ENCODE measurements around the gene ZDHHC21. TPM values are rescaled to one million over a fixed set of nuclear protein-coding genes. Genes with fewer than 3 reads are reported as not detected.

Gene ZDHHC21
- total RNA-seq, 1 experiment from 2014 or later, result 3.4 TPM

DNA sequence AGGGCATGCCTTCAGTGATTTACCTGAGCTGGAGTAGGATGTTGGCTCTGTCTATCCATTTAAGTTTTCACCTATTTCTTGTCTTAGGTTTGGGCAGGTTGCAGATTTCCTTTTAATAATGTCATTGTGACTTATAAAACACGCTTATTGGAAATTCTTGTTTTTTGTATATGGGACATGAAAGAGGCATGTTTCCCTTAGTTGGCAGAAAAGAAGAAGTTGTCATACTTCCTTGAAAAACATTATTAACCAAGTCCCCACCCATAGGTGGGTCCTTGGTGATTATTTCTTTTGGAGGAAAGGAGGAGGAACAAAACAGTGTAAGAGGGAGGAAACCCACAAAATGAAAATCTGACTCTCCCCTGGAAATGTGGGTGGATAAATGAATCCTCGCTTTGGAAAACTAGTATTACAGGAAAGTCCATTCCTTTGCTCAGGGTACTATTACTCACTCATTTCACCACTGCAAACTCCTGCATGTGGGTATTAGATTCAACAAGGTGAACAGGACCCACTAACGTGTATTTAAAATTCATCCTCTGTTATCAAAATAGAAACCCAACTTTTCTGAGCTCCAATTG lies 20.0 kb upstream of the ZDHHC21 start:
- no peaks in the 10 kb centered on the region for H3K27me3 ChIP-seq (ENCODE audit: control insufficient read depth, insufficient read depth, low read length)
- BruUV-seq (replicated peaks), result no TSS peak
- H3K27ac ChIP-seq (ENCODE audit: low read length), result no peak overlapping the region
- CTCF ChIA-PET, result no interaction called here
- TF ChIP-seq SIN3A (IDR thresholded peaks at IDR 0.05; ENCODE audit: borderline replicate concordance, insufficient read depth, low read depth, low read length), result no peak
- no peak for TF ChIP-seq CTCF (IDR thresholded peaks at IDR 0.05)
- in situ Hi-C loops (cut with HindIII; ENCODE audit: low pct_unique_long_range_greater_than_20kb, low sequenced_read_pairs) (no loop called here), intact Hi-C loops (cut with micrococcal nuclease; ENCODE audit: unreplicated experiment) (no loop called here)
- ATAC-seq (no peak), DNase-seq (ENCODE audit: low read depth, low spot score) (no peak)
- H3K4me3 ChIP-seq (ENCODE audit: low read depth in 2 of 2, low read length in 2 of 2), result no peak overlapping the region
- no peaks in the 10 kb centered on the region for H3K9me3 ChIP-seq (ENCODE audit: control insufficient read depth, insufficient read depth, low read depth, low read length)
- H3K4me1 ChIP-seq (ENCODE audit: control insufficient read depth, insufficient read depth, low read length), result no peaks in the 10 kb centered on the region
- POLR2A ChIA-PET, result no interaction called here
- H3K36me3 ChIP-seq (ENCODE audit: control insufficient read depth, insufficient read depth, low read length), result no peaks in the 10 kb centered on the region

- no peak overlapping the region for H3K4me3 ChIP-seq (ENCODE audit: low read depth in 2 of 2, low read length in 2 of 2)
- in situ Hi-C loops (cut with HindIII; ENCODE audit: low pct_unique_long_range_greater_than_20kb, low sequenced_read_pairs), result no loop called here
- TF ChIP-seq POLR2AphosphoS5 (IDR thresholded peaks at IDR 0.05; ENCODE audit: low read depth, low read length) (no peak), CTCF (IDR thresholded peaks at IDR 0.05) (no peak), SIN3A (IDR thresholded peaks at IDR 0.05; ENCODE audit: borderline replicate concordance, insufficient read depth, low read depth, low read length) (no peak), REST (IDR thresholded peaks at IDR 0.05; ENCODE audit: insufficient read depth in 1 of 2, low read depth in 2 of 2, low read length in 1 of 2) (no peak), TCF7L2 (IDR thresholded peaks at IDR 0.05; ENCODE audit: low read depth, low read length) (no peak)
- intact Hi-C loops (cut with micrococcal nuclease; ENCODE audit: unreplicated experiment), result no loop called here
- H3K36me3 ChIP-seq (ENCODE audit: control insufficient read depth, insufficient read depth, low read length), result no peaks in the 10 kb centered on the region
- no peaks in the 10 kb centered on the region for H3K4me1 ChIP-seq (ENCODE audit: control insufficient read depth, insufficient read depth, low read length)
- H3K27me3 ChIP-seq (ENCODE audit: control insufficient read depth, insufficient read depth, low read length), result no peaks in the 10 kb centered on the region
- no peaks in the 10 kb centered on the region for H3K9me3 ChIP-seq (ENCODE audit: control insufficient read depth, insufficient read depth, low read depth, low read length)
- ATAC-seq (no peak), DNase-seq (ENCODE audit: low read depth, low spot score) (no peak)
- CTCF ChIA-PET, result no interaction called here
- no peak overlapping the region for H3K27ac ChIP-seq (ENCODE audit: low read length)
- POLR2A ChIA-PET, result no interaction called here
- no TSS peak for BruUV-seq (replicated peaks)
These were observed 17.6 kb upstream of the ZDHHC21 start for GRCh38 chr9:14710804-14711203.

Measured in Panc1 (cell line).